ENCODE measurements around the gene TRIM17. TPM values are rescaled to one million over a fixed set of nuclear protein-coding genes. Genes with fewer than 3 reads are reported as not detected.

Gene TRIM17
- total and polyA plus RNA-seq, 2 of the 13 experiments (the other 11 are each of a cell fraction or from before 2014, with no cell fraction given), result 0.32 to 0.64 TPM

DNA sequence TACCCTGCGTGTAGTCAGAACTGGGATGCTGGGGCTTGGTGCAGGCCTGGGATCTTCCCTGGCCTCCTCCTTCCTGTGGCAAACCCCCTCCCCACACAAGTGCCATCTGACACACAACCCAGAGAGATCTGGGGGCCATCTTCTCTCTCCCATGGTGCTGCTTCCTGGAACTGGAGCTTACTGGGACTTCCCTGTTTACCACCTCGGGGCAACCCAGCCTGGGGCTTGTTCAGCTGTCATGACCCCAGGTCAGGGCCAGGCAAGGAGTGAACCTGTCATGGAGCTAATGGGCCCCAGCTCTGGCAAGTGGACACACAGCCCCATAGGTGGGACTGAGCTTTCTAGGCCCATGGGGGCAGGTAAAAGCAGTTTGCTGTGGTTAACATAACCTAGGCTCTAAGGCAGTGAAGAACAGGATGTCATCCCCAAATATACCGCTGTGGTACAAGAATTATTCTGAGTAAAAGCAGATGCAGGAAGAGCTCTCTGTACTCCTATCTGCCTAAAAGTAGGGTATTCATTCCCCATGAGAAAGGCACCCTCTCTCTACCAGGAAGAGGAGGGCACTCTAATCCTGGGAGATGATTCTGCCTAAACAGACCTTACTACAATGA lies 12.4 kb downstream of the TRIM17 start (continued):
- TF ChIP-seq MTERF4 (CRISPR knock-in tag; IDR thresholded peaks at IDR 0.05), result no peak
- TF ChIP-seq ZFX (CRISPR knock-in tag; IDR thresholded peaks at IDR 0.05; ENCODE audit: low read depth), result 0 out of 2 replicates have a peak, but pooled peaks have one; percentile 25
- peak; percentile 67; the same call in 1 of the 2 replicates for TF ChIP-seq NR2F6 (IDR thresholded peaks at IDR 0.05)
- TF ChIP-seq NR2F6 (CRISPR knock-in tag; IDR thresholded peaks at IDR 0.05), result peak; percentile 81
- no peak for TF ChIP-seq HES4 (CRISPR knock-in tag; IDR thresholded peaks at IDR 0.05; ENCODE audit: borderline replicate concordance)
- TF ChIP-seq, protein P1, sequence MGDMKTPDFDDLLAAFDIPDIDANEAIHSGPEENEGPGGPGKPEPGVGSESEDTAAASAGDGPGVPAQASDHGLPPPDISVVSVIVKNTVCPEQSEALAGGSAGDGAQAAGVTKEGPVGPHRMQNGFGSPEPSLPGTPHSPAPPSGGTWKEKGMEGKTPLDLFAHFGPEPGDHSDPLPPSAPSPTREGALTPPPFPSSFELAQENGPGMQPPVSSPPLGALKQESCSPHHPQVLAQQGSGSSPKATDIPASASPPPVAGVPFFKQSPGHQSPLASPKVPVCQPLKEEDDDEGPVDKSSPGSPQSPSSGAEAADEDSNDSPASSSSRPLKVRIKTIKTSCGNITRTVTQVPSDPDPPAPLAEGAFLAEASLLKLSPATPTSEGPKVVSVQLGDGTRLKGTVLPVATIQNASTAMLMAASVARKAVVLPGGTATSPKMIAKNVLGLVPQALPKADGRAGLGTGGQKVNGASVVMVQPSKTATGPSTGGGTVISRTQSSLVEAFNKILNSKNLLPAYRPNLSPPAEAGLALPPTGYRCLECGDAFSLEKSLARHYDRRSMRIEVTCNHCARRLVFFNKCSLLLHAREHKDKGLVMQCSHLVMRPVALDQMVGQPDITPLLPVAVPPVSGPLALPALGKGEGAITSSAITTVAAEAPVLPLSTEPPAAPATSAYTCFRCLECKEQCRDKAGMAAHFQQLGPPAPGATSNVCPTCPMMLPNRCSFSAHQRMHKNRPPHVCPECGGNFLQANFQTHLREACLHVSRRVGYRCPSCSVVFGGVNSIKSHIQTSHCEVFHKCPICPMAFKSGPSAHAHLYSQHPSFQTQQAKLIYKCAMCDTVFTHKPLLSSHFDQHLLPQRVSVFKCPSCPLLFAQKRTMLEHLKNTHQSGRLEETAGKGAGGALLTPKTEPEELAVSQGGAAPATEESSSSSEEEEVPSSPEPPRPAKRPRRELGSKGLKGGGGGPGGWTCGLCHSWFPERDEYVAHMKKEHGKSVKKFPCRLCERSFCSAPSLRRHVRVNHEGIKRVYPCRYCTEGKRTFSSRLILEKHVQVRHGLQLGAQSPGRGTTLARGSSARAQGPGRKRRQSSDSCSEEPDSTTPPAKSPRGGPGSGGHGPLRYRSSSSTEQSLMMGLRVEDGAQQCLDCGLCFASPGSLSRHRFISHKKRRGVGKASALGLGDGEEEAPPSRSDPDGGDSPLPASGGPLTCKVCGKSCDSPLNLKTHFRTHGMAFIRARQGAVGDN (CRISPR knock-in tag; IDR thresholded peaks at IDR 0.05), result peak; percentile 58
- no peak for TF ChIP-seq RORA (CRISPR knock-in tag; IDR thresholded peaks at IDR 0.05)
- no peak for TF ChIP-seq NONO (IDR thresholded peaks at IDR 0.05)
- TF ChIP-seq NONO (CRISPR knock-in tag; conservative IDR thresholded peaks at IDR 0.05), result 0 out of 2 replicates have a peak, but pooled peaks have one; percentile 26
- TF ChIP-seq ELF1 (CRISPR knock-in tag; IDR thresholded peaks at IDR 0.05), result peak; percentile 65
- TF ChIP-seq MXD4 (CRISPR knock-in tag; IDR thresholded peaks at IDR 0.05), result no peak
- no peak for TF ChIP-seq SMC3 (IDR thresholded peaks at IDR 0.05; ENCODE audit: low read length)
- no peak for TF ChIP-seq ZNF143 (CRISPR knock-in tag; IDR thresholded peaks at IDR 0.05)
- TF ChIP-seq ZNF326 (CRISPR knock-in tag; IDR thresholded peaks at IDR 0.05; ENCODE audit: borderline replicate concordance), result no peak
- peak; percentile 78; the same call in 1 of the 2 replicates for TF ChIP-seq RXRA (CRISPR knock-in tag; IDR thresholded peaks at IDR 0.05)
- TF ChIP-seq, protein P2, sequence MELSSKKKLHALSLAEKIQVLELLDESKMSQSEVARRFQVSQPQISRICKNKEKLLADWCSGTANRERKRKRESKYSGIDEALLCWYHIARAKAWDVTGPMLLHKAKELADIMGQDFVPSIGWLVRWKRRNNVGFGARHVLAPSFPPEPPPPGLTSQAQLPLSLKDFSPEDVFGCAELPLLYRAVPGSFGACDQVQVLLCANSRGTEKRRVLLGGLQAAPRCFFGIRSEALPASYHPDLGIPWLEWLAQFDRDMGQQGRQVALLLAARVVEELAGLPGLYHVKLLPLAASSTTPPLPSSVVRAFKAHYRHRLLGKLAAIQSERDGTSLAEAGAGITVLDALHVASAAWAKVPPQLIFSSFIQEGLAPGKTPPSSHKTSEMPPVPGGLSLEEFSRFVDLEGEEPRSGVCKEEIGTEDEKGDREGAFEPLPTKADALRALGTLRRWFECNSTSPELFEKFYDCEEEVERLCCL (CRISPR knock-in tag; IDR thresholded peaks at IDR 0.05; ENCODE audit: borderline replicate concordance), result no peak
- TF ChIP-seq ZNF567 (CRISPR knock-in tag; IDR thresholded peaks at IDR 0.05; ENCODE audit: borderline replicate concordance), result no peak
- TF ChIP-seq ZNF225 (CRISPR knock-in tag; IDR thresholded peaks at IDR 0.05), result no peak
- 0 out of 2 replicates have a peak, but pooled peaks have one; percentile 26 for TF ChIP-seq SALL1 (CRISPR knock-in tag; IDR thresholded peaks at IDR 0.05)
- peak; percentile 70; the same call in 1 of the 2 replicates for TF ChIP-seq FOXO1 (CRISPR knock-in tag; IDR thresholded peaks at IDR 0.05)
- TF ChIP-seq SIN3A (IDR thresholded peaks at IDR 0.05; ENCODE audit: borderline replicate concordance, low read depth, low read length), result peak; percentile 64; the same call in 1 of the 2 replicates
